ENCODE measurements around the gene DNASE2. TPM values are rescaled to one million over a fixed set of nuclear protein-coding genes. Genes with fewer than 3 reads are reported as not detected.
"Not testable (repeated sequence)": the region's sequence is repeated elsewhere in the genome, so short reads cannot be mapped to it uniquely, and the experiment has no call there.

The DNASE2 gene, protein sequence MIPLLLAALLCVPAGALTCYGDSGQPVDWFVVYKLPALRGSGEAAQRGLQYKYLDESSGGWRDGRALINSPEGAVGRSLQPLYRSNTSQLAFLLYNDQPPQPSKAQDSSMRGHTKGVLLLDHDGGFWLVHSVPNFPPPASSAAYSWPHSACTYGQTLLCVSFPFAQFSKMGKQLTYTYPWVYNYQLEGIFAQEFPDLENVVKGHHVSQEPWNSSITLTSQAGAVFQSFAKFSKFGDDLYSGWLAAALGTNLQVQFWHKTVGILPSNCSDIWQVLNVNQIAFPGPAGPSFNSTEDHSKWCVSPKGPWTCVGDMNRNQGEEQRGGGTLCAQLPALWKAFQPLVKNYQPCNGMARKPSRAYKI
- 49.6 TPM for polyA plus RNA-seq

DNA sequence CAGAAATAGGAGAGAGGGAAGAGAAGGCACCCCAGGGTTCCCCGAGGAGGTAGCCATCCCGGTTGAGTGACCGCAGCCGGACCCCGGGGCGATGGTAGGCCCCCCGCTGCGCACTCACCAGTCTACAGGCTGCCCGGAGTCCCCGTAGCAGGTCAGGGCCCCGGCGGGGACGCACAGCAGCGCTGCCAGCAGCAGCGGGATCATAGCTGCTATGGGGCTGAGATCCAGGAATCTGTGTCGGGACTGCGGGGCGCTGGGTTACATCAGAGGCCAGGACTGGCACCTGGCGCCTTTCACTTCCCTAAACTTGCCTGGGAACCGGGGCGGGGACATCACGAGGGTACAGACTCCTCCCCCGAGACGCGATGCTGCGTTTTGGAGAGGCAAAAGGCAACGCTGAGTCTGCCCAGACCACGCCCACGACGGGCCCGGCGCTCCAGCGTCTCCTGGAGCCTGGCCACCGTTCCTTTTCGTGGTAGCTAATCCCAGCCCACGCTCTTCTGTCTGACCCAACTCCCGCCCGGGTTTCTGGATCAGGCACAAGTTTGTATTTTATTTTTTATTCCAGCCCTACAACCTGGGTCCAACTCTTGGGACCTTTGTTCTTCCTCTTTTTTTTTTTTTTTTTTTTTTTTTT lies at the start of gene DNASE2:
TSS of gene DNASE2 (minus strand) at position 278 of the 637 bp plus-strand sequence. CDS start at position 204, 74 bp downstream.
- Mint-ChIP-seq H3K27ac (peak within 1 kb of the TSS; percentile 98 to 100 (median 99)), H3K4me1 (peaks cover 10 to 11% (median 11%) of the 10 kb centered on the region in 3 donors), H3K36me3 (peaks cover 3% of the 10 kb centered on the region), H3K9me3 (peaks cover 0 to 9% (median 0%) of the 10 kb centered on the region in 3 donors), H3K27me3 (no peaks in the 10 kb centered on the region), H3K4me3 (peak within 1 kb of the TSS; percentile 89 to 96 (median 92))

DNA sequence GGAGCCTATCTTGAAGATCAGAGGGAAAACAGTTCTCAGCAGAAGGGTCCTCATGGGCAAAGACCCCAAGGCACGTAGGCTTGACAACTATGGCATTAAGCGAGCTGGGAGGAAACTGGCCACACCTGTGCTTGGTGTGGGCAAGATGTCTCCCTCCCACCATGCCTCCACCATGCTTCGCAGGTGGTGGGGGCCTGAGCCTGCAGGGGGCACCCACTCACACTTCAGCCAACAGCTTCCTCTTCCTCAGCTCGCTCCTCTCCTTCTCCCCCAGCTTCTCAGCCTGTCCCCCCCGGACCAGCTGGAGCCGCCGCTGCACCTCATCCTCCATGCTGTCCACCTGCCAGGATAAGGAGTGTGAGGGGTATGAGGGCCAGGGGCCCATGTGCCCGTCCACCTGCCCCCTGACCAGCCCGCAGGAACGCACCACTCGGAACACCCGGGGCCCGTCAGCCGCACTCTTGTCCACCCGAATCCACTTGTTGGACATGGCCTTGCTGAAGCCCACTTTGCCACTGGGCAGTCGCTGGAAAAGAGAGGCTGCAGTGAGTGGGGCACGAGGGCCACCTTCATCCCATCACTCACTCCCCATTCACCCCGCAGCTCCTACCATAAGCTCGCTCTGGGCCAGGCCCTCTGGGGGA lies 48.9 kb upstream of the DNASE2 start:
- Mint-ChIP-seq H3K4me1 (peaks cover 4 to 21% (median 13%) of the 10 kb centered on the region in 3 donors), H3K27me3 (no peaks in the 10 kb centered on the region), H3K27ac (no peak overlapping the region), H3K9me3 (no peaks in the 10 kb centered on the region), H3K4me3 (peak overlapping the region in 1 of 4 donors; percentile 38), H3K36me3 (peaks cover 5% of the 10 kb centered on the region)

DNA sequence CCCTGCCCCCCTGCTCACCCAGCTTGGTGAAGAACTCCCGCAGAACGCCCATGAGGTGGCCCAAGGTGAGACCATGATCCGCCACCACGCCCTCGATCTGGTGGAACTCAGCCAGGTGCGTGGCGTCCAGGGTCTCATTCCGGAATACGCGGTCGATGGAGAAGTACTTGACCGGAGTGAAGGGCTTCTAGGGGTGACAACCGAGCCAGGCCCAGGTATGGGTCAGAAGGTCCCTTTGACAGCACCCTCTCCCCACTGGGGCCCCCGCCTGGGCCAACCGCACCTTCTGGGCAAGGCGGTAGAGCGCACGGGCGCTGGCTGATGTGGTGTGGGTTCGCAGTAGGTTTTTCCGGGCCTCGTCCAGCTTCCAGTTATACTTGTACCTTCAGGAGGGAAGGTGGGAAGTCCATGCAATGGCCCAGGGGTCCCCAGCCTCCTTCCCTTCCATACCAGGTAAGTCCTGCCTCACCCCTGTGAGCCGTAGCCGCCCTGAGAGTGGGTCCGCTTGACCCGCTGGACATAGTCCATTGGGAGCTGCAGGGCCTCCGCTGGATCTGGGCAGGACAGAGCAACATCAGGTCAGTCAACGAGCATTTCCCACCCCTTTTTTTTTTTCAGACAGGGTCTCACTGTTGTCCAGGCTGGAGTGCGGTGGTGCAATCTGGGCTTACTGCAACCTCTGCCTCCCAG lies 43.5 kb upstream of the DNASE2 start:
- Mint-ChIP-seq H3K9me3 (no peaks in the 10 kb centered on the region), H3K27ac (no peak overlapping the region), H3K4me1 (peaks cover 0 to 3% (median 2%) of the 10 kb centered on the region in 3 donors), H3K36me3 (peaks cover 8% of the 10 kb centered on the region), H3K27me3 (no peaks in the 10 kb centered on the region), H3K4me3 (no peak overlapping the region)

DNA sequence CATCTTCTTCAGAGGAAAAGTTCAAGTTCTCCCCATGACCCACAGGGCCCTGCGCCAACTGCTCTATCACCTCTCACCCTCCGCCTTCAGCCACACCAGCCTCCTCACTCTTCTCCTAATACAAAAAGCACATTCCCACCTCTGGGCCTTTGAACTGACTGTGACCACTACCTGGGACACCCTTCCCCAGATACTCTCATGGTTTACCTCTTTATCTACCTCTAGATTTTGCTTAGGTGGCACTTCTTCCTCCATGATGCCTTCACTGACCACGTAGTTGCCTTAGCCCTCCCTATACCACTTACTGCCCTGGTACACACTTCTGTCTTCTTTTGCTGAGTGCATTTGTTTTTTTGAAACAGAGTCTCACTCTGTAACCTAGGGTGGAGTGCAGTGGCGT lies 41.7 kb upstream of the DNASE2 start:
- Mint-ChIP-seq H3K4me1 (peaks cover 5 to 6% (median 5%) of the 10 kb centered on the region in 3 donors), H3K36me3 (peaks cover 8% of the 10 kb centered on the region), H3K27me3 (no peaks in the 10 kb centered on the region), H3K9me3 (peaks cover 0 to 1% (median 0%) of the 10 kb centered on the region in 3 donors), H3K4me3 (peak overlapping the region in 1 of 4 donors; percentile 74), H3K27ac (peak overlapping the region in 1 of 3 donors; percentile 72)

DNA sequence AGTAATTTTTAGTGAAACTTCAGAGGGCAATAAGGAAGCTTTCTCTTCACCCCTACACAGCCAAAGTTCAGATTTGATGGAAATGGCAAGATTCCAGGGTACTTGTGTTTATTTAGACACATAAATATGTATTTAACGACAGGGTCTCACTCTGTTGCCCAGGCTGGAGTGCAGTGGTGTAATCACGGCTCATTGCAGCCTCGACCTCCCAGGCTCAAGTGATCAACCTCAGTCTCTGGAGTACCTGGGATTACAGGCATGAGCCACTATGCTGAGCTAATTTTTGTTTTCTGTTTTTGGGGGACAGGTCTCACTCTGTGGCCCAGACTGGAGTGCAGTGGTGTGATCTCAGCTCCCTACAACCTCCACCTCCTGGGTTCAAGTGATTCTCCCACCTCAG lies 39.8 kb upstream of the DNASE2 start:
- Mint-ChIP-seq H3K27me3 (no peaks in the 10 kb centered on the region), H3K27ac (peak overlapping the region in 2 of 3 donors; percentile 46 to 85), H3K4me1 (peaks cover 5 to 8% (median 6%) of the 10 kb centered on the region in 3 donors), H3K4me3 (peak overlapping the region in 1 of 4 donors; percentile 57), H3K9me3 (peaks cover 0 to 1% (median 0%) of the 10 kb centered on the region in 3 donors), H3K36me3 (peaks cover 4% of the 10 kb centered on the region)

DNA sequence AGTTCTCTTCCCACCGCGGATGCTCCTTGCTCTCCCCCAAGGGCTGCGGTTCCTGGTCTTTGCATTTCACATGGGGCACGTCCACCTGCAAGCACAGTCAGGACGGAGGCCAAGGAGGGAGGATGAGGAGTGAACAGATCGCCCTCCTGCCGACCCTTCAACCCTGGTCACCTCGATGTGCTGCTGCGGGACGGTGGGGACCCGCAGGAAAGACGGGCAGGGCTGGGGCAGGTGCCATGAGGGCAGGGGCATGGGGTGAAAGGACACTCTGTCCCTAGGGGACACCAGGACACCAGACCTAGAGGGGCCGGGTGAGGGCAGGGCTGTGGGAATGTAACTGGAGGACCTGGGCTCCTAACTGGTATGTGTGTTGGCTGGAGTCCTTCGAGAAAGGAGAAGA lies 37.0 kb upstream of the DNASE2 start:
- peaks cover 4% of the 10 kb centered on the region for H3K36me3 Mint-ChIP-seq
- H3K4me3 Mint-ChIP-seq = peak overlapping the region in 1 of 4 donors; percentile 49

DNA sequence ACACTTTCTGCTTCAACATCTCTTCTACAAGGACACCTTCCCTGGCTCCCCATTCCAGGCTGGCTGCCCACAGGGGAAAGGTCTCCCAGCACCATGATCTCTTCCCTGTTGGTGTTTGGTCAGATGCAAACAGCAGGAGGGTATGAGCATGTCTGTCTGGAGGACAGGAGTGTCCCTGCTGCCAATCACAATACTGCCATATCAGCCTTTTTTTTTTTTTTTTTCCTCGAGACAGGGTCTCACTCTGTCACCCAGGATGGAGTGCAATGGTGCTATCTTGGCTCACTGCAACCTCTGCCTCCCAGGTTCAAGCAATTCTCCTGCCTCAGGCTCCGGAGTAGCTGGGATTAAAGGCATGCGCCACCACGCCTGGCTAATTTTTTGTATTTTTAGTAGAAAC lies 34.6 kb upstream of the DNASE2 start:
- not testable (repeated sequence) for H3K27ac Mint-ChIP-seq, H3K9me3 Mint-ChIP-seq, H3K4me3 Mint-ChIP-seq, H3K36me3 Mint-ChIP-seq, H3K27me3 Mint-ChIP-seq
- peaks cover 6 to 13% (median 11%) of the 10 kb centered on the region in 3 donors for H3K4me1 Mint-ChIP-seq

More for the DNA sequence above, 37.0 kb upstream of the DNASE2 start:
- H3K4me1 Mint-ChIP-seq = peaks cover 6 to 13% (median 11%) of the 10 kb centered on the region in 3 donors
- peaks cover 0 to 1% (median 0%) of the 10 kb centered on the region in 3 donors for H3K9me3 Mint-ChIP-seq
- H3K27me3 Mint-ChIP-seq = no peaks in the 10 kb centered on the region
- peak overlapping the region in 1 of 3 donors; percentile 57 for H3K27ac Mint-ChIP-seq

DNA sequence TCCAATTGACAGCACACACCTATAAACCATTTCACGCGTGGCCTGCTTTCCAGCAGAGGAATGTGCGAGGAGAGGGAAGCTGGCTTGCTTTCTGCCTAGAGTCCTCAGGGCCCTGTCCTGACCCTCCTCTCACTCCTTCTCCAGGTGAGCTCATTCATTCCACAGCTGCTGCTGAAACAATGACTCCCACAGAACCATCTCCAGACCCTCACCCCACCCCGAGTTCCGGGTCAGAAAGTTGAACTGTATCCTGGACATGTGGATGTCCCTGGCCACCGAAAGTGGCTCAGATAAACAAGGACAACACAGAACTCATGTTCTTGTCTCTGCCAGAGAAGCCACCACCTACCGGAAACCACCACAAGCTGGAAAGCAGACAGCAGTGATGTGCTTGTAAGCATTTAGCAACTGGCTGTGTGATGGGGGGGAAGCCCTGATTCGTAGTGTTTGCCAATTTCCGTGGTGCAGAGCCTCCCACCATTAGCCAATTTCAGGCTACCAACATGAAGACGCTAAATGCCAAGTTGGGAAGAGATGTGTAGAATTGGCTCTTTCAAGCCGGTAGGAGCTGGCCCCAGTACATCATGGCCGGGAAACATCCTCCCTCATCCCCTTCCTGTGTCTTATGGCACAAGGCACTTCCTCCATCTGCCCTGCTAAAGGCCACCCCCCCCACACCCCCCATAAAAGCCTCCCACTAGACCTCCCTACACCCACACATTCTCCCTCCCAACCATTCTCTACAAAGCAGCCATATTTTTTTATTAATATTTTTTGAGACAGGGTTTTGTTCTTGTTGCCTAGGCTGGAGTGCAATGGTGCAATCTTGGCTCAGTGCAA lies 32.8 kb upstream of the DNASE2 start:
- H3K4me3 Mint-ChIP-seq = peak overlapping the region in 2 of 4 donors; percentile 21 to 73

DNA sequence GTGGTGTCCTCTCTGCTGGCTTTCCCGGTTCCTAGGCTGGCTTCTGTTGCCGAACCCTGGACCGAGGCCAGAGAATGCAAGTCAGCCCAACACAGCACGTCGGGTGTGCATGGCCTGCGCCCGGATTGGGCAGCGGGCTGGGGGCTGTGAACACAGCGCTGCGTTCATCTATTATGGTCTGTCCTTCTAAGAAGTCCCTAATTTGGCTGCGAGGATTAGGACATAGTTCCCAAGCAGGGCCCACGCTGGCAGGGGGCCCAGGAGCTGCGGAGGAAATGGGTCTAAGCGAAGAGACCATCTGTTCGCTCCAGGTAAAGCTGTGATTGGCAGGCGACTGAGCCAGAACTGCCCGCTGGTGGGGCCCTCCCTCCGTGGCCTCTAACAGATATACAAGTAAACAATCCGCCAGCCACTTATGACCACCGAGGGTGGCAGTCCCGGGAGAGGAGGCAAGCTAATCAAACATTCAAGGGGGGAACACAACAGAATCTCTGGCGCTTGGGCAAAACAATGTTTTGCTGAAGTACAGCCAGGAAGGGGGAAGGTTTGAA lies 31.8 kb upstream of the DNASE2 start:
- H3K36me3 Mint-ChIP-seq = no peaks in the 10 kb centered on the region
- no peak overlapping the region for H3K4me3 Mint-ChIP-seq
- peaks cover 0 to 8% (median 6%) of the 10 kb centered on the region in 3 donors for H3K4me1 Mint-ChIP-seq
- no peaks in the 10 kb centered on the region for H3K27me3 Mint-ChIP-seq
- peak overlapping the region in 1 of 3 donors; percentile 53 for H3K27ac Mint-ChIP-seq
- no peaks in the 10 kb centered on the region for H3K9me3 Mint-ChIP-seq

More for the DNA sequence above, 32.8 kb upstream of the DNASE2 start:
- Mint-ChIP-seq H3K9me3 (peaks cover 0 to under 1% (median 0%) of the 10 kb centered on the region in 3 donors), H3K36me3 (no peaks in the 10 kb centered on the region), H3K27me3 (no peaks in the 10 kb centered on the region), H3K4me1 (peaks cover 2 to 9% (median 8%) of the 10 kb centered on the region in 3 donors), H3K27ac (peak overlapping the region in 2 of 3 donors; percentile 7 to 52)

DNA sequence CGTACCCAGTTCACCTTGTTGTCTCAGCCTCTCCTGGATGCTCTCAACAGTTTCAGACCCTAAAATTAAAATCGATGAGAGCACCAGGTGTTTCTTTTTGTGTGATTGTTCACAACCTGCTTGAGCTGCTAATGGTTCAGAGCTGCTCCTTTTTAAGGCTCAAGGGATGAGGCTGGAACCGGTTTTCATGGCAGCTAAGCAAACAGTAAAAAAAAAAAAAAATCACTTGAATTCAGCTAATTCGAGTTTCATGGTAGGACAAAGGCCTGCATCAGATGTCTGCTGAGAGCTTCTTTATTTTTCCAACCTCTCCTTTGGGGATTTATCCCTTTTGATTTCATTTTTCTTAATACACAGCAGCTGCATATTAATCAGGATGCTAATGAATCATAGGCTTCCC lies 31.3 kb upstream of the DNASE2 start:
- Mint-ChIP-seq H3K4me1 (peaks cover 0 to 8% (median 6%) of the 10 kb centered on the region in 3 donors), H3K27me3 (no peaks in the 10 kb centered on the region), H3K36me3 (no peaks in the 10 kb centered on the region), H3K9me3 (no peaks in the 10 kb centered on the region), H3K4me3 (no peak overlapping the region), H3K27ac (peak overlapping the region in 1 of 3 donors; percentile 53)

DNA sequence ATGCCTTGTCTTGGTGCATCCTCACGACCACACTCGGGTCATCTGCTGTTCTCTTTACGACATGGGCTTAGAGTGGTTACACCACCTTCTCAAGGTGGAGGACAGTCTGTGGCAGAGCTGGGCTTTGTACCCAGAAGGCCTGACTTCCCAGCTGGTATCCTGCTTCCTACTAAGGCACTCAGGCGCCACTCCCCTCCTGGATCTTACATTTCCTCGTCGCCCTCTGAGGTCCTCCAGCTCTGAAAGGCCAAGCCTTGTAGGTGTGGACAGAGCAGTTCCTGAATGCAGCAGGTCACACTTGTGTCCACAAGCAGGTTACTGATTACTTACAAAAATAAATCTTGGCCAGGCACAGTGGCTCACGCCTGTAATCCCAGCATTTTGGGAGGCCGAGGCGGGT lies 25.9 kb upstream of the DNASE2 start:
- Mint-ChIP-seq H3K27me3 (no peaks in the 10 kb centered on the region), H3K27ac (no peak overlapping the region), H3K9me3 (no peaks in the 10 kb centered on the region), H3K4me1 (no peaks in the 10 kb centered on the region), H3K4me3 (no peak overlapping the region), H3K36me3 (no peaks in the 10 kb centered on the region)

DNA sequence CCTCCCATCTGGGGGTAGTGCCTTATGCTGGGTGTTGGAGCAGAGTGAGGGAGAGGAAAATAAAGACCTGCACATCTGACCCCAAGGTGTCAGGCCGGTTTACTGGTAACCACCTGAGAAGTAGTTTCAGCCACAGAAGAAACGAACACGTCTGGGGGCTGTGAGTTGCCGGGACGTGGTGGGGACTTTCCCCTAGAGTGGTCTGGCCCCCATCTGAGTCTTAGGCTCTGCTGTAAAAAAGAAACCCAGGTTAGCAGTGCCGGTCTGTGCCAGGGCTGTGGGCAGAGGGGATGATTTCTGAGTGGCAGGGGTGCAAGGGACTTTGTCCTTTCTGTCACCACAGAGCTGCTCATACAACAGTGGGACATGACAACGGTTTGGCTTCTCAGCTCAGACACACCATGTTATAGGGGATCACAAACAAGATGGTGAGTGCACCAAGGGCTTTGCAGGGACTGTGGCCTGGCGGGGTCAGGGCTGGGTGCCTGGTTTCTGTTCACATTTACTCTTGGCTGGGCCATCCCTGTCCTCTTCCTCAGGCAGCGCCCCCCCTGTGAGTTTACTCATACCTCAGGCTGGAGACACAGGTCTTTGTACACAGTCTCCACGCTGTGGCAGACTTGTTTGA lies 18.8 kb upstream of the DNASE2 start:
- no peak overlapping the region for H3K27ac Mint-ChIP-seq
- no peaks in the 10 kb centered on the region for H3K9me3 Mint-ChIP-seq
- peaks cover under 1% of the 10 kb centered on the region for H3K36me3 Mint-ChIP-seq
- no peaks in the 10 kb centered on the region for H3K4me1 Mint-ChIP-seq
- H3K4me3 Mint-ChIP-seq = no peak overlapping the region
- no peaks in the 10 kb centered on the region for H3K27me3 Mint-ChIP-seq

DNA sequence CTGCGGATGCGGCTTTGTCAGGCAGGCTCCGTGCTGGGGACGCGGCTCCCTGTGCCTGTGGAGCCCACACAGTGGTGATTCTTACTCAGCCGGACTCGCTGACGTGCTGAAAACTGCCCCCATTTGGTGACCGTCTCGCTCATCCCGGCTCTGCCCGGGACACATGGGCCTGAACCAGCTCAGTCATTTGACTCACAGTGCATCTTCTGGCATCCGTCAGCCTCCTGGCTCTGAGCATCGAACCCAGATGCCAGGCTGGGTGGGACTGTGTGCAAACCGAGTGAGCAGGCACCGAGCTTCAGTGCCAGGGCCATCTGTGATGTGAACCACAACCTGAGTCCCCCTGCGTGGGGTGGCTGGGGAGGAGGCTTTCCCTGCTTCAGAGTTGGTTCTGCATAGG lies 15.2 kb upstream of the DNASE2 start:
- H3K4me3 Mint-ChIP-seq = no peak overlapping the region
- H3K36me3 Mint-ChIP-seq = peaks cover 4% of the 10 kb centered on the region
- H3K27me3 Mint-ChIP-seq = no peaks in the 10 kb centered on the region
- H3K4me1 Mint-ChIP-seq = peaks cover 0 to 7% (median 3%) of the 10 kb centered on the region in 3 donors
- H3K9me3 Mint-ChIP-seq = no peaks in the 10 kb centered on the region
- no peak overlapping the region for H3K27ac Mint-ChIP-seq
